Fibroblast of peridontal ligament (primary cell): Measurements from ENCODE around the gene GNAO1.
A peak's percentile ranks its signal among the peaks of the same experiment; 100 is the strongest.

Experiments
- DNase-seq: peaks from one replicate; pipeline ENCODE4 v3.0.0-alpha.2; 2010; ENCODE audit errors: extremely low read depth

GNAO1 gene

GRCh38 chr16:56311208-56312027, 120.1 kb downstream of the GNAO1 start:
- DNase-seq, result no peak

DNA sequence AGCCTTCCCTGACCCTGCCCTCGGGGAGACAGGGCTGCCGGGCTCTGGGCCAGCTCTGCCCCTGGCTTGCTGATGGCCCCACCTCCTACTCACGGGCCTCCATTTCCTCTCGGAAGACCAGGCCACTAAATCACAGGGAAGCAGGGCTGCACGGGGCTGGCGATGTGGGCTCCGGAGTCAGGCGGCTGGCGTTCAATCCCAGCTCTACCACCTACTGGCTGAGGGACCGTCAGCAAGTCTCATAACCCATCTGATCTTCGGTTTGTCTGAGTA, 120.7 kb downstream of the GNAO1 start:
- DNase-seq, result no peak

GRCh38 chr16:56312556-56312955, 121.3 kb downstream of the GNAO1 start:
- DNase-seq, result no peak

- no peak for DNase-seq
Observed at GRCh38 chr16:56314244-56314850, 123.1 kb downstream of the GNAO1 start.

- no peak for DNase-seq
Observed at GRCh38 chr16:56315955-56316354, 124.7 kb downstream of the GNAO1 start.

DNA sequence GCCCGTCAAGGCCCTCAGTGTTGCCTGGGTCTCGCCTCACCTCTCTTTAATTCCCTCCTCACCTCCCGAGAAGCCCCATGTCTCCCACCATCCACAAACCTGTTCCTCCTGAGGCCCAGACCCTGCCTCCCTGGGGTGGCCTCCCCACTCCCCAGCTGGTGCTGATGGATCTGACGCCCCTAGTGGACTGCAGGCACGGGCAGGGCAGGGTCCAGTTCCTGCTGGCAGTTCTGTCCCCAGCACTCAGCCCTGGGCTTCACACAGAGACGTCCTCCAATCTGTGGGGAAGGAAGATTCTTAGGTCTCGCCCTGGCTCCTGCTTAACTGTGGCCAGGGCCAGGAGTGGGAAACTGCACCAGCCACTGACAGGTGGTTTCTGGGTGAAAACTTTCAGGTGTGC, 125.3 kb downstream of the GNAO1 start:
- no peak for DNase-seq

- DNase-seq, result peak; percentile 74
Observed at GRCh38 chr16:56317998-56318826, 126.9 kb downstream of the GNAO1 start.

GRCh38 chr16:56318827-56319140, 127.5 kb downstream of the GNAO1 start:
- DNase-seq, result no peak

- DNase-seq, result no peak
Observed at GRCh38 chr16:56319376-56319775, 128.1 kb downstream of the GNAO1 start.

GRCh38 chr16:56320056-56320455, 128.8 kb downstream of the GNAO1 start:
- no peak for DNase-seq

DNA sequence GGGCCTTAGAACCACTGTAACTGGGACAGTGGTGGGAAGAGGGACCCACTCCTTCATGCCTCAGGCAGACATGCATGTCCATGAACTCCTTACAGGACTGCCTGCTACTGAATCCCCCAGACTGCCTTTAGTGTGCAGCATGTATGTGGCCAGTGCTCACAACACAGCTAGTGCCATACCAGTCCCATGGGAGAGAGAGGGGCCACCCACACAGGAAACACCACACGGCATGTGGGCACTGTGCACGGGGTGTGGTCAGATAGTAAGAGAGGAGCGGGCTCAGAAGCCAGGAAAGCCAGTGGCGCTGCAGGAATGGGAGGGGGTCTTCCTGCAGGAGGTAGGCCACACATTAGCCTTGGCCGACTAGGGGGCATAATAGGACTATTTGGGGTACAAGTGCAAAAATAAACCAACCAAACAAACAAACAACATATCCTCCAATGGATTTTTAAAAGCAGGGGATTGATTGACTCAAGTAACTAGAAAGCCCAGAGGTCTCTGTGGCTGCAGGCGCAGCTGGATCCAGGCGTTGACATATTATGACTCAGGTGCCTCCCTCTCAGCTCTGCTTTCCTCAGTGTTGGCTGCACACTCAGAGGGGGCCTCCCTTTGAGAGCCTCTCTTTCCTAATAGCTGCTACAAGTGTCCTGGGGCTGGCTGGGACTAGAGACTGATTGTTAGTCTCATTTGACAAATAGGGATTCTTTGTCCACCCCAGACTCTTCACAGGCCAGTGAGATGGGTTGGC, 129.7 kb downstream of the GNAO1 start:
- DNase-seq, result no peak

DNA sequence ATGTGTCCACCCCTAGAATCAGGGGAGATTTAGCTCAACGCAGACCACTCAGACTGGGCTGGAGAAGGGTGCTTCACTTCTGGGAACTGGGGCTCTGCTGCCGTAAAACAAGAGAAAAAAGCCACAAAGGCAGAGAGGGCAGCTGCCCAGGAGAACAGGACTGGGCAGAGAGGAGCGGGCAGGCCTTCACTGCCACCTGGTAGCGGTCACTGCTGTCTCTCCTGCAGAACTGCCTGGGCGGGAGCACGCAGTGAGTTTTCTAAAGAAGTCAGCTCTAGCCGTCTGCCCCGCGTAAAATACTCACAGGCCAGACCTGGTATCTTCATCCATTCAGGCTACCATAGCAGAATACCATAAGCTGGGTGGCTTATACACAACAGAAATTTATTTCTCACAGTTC, 130.3 kb downstream of the GNAO1 start:
- no peak for DNase-seq

- no peak for DNase-seq
Observed at GRCh38 chr16:56324406-56324805, 133.1 kb downstream of the GNAO1 start.

GRCh38 chr16:56325956-56326355, 134.7 kb downstream of the GNAO1 start:
- DNase-seq, result no peak

DNA sequence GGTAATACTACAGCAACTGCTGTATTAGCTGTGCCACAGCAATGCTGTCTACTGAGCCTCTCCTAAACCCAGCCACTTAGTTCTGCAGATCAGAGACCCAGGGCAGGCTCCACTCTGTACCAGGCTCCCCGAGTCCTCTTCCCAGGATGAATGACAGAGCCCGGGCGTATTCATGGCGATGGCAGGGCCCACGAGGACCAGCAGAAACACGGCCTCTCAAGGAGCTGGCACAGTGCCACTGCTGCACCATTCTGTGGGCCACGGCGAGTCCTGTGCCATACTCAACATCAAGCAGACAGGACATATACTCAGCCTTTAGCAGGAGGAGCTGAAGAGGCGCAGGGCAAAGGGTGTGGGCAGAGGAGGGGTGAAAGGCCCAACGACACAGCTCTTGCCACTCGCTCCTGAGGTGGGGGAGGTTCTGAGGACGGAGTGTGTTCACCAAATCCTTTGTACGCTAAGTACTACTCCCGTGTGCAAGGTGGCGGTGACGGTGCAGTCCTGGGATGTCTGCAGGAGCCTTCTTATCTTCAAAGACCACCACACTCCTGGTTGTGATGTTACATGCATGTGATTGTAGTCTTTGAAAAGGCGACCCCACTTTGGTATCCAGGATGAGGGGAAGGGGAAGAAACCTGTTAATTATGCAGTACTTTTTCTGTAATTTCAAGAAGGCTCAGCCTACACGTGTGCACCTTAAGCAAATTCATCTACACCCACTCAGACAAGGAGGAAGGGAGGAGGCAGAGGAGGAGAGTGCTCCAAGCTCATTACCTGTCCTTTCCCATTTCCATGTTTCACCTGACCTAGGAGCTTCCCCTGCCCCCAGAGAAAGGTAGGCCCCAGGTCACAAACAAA, 136.0 kb downstream of the GNAO1 start:
- no peak for DNase-seq

DNA sequence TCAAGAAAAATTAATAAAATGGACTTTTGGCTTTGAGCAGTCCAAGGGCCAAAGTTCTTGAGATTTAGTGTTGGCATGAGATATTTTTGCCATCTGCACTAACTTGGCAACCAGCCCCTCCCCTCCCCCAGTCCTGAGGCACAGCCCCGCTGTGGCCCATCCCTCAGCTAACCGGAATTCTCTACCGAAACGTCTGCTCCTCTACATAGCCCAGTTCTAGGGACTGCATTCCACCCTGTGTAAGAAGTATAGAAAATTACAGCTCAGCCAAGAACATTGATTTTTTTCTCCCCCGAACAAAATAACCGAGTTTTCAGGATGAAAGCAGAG, 136.6 kb downstream of the GNAO1 start:
- no peak for DNase-seq

DNA sequence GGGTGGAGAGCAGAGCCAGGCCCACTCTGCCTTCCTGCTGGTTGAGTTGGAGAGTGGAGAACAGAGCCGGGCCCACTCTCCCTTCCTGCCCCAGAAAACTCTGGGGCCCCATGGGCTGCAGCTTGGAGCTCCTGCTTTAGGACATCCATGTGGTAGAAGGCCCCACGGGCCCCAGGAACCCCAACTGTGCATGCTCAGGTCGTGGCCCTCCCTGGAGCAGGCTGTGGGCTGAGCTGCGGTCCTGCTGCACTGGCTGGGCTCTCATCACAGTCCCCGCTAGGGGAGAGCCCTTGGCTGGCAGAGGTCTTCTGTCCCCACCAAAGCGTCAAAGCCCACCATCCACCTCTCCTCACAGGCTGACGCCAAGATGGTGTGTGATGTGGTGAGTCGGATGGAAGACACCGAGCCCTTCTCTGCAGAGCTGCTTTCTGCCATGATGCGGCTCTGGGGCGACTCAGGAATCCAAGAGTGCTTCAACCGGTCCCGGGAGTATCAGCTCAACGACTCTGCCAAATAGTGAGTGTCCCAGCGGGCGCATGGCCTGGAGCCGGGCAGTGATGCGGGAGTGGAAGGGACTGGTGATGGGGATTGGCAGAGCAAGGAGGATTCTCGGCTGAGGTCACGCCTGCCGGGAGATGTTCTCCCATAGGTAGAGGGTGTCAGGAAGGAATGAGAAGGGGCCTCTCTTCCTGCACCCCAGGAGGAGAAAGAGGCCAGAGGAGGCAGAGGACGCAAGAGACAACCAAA, 137.2 kb downstream of the GNAO1 start:
- no peak for DNase-seq

DNA sequence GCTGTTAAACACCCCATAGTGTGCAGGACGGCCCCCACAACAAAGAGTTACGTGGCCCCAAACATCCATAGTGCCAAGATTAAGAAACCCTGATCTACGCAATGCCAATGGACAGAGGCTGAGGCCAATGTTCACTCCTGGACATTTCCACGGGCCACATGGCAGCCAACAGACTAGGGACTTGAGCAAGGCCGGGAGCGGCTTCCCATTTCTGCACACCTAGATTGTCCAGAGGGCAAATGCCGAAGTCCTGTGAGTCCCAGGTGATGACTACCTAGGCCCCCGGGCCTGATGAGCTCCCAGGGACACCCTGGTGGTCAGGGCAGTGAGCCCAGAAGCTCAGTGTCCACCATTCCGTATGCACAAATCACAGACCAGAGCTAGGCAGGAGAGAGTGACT, 138.6 kb downstream of the GNAO1 start:
- DNase-seq, result no peak

GRCh38 chr16:56330476-56330875, 139.2 kb downstream of the GNAO1 start:
- no peak for DNase-seq

DNA sequence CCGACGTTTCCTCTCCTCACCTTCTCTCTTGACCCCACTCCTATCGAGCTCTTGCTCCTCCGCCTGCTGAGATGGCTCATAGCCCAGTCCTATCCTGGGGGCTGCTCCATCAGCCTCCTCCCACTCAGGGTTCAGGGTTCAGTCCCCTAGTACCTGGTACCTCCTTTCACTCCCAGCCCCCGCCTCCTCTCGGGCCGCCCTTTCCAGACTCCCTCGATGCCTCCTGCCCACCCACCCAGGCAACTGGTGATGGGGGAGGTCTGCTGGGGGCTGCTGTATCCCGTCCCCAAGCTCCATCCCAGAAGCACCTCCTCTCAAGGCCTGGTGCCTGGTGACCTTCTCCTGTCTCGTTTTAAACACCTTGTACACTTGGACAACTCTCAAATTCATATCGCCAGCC, 140.1 kb downstream of the GNAO1 start:
- DNase-seq, result no peak

- DNase-seq, result no peak
Observed at GRCh38 chr16:56331915-56332314, 140.6 kb downstream of the GNAO1 start.
